Trophoblast cell (in vitro differentiated cells and primary cell): Measurements from ENCODE around the gene LRP1B.
A peak's percentile ranks its signal among the peaks of the same experiment; 100 is the strongest.
"Not testable (repeated sequence)": the region's sequence is repeated elsewhere in the genome, so short reads cannot be mapped to it uniquely, and the experiment has no call there.

Experiments used
- DNase-seq, 2 donors: peaks; one replicate each; pipeline ENCODE4 v3.0.0-alpha.2; 2016
- H2AFZ ChIP-seq: 2 replicates; pipeline ENCODE4 v1.6.1; 2013; ENCODE audit warnings: low read length, moderate library complexity, mild to moderate bottlenecking; ENCODE audit not compliant: insufficient read depth, poor library complexity
- H2AK5ac ChIP-seq: 2 replicates; pipeline ENCODE4 v1.6.1; 2013; ENCODE audit warnings: mild to moderate bottlenecking, low read length
- H2BK120ac ChIP-seq: 2 replicates; pipeline ENCODE4 v1.6.1; 2013; ENCODE audit warnings: low read length, mild to moderate bottlenecking, moderate library complexity; ENCODE audit not compliant: insufficient read depth, poor library complexity
- H2BK12ac ChIP-seq: 2 replicates; pipeline ENCODE4 v1.6.1; 2013; ENCODE audit warnings: mild to moderate bottlenecking, low read length, moderate library complexity
- H2BK5ac ChIP-seq: 2 replicates; pipeline ENCODE4 v1.6.1; 2013; ENCODE audit warnings: low read length, low read depth, moderate library complexity, mild to moderate bottlenecking; ENCODE audit not compliant: poor library complexity
- H3K14ac ChIP-seq: 2 replicates; pipeline ENCODE4 v1.6.1; 2013; ENCODE audit warnings: mild to moderate bottlenecking, low read length
- H3K18ac ChIP-seq: 2 replicates; pipeline ENCODE4 v1.6.1; 2013; ENCODE audit warnings: mild to moderate bottlenecking, low read length
- H3K23ac ChIP-seq: 2 replicates; pipeline ENCODE4 v1.6.1; 2013; ENCODE audit warnings: low read length
- H3K27ac ChIP-seq: 2 replicates; pipeline ENCODE4 v1.5.1; 2013; ENCODE audit warnings: low read depth, mild to moderate bottlenecking, inconsistent platforms, low read length, moderate library complexity
- H3K27me3 ChIP-seq: 2 replicates; pipeline ENCODE4 v1.6.1; 2013; ENCODE audit warnings: inconsistent platforms, mild to moderate bottlenecking, low read length, moderate library complexity; ENCODE audit not compliant: insufficient read depth
- H3K36me3 ChIP-seq, 2 experiments: 1 replicate in 1 of 2; 2 replicates in 1 of 2; pipeline ENCODE4 v1.6.1; 2013; ENCODE audit warnings: low read length in 2 of 2, mild to moderate bottlenecking in 2 of 2, moderate library complexity in 1 of 2; ENCODE audit not compliant: insufficient read depth in 2 of 2, control insufficient read depth in 1 of 2
- H3K4ac ChIP-seq: 2 replicates; pipeline ENCODE4 v1.6.1; 2013; ENCODE audit warnings: low read depth, mild to moderate bottlenecking, low read length, moderate library complexity
- H3K4me1 ChIP-seq, 2 experiments: 1 replicate in 1 of 2; 2 replicates in 1 of 2; pipeline ENCODE4 v1.6.1; 2013; ENCODE audit warnings: low read length in 2 of 2, mild to moderate bottlenecking in 2 of 2, moderate library complexity in 1 of 2; ENCODE audit not compliant: insufficient read depth in 2 of 2, control insufficient read depth in 1 of 2
- H3K4me2 ChIP-seq: 2 replicates; pipeline ENCODE4 v1.6.1; 2013; ENCODE audit warnings: inconsistent platforms, mild to moderate bottlenecking, low read length, moderate library complexity
- H3K4me3 ChIP-seq: 2 replicates; pipeline ENCODE4 v1.5.1; 2013; ENCODE audit warnings: mild to moderate bottlenecking, low read depth, low read length, inconsistent platforms
- H3K79me1 ChIP-seq: one replicate; pipeline ENCODE4 v1.6.1; 2013; ENCODE audit warnings: low read length
- H3K79me2 ChIP-seq: 2 replicates; pipeline ENCODE4 v1.6.1; 2013; ENCODE audit warnings: low read length, mild to moderate bottlenecking; ENCODE audit not compliant: control insufficient read depth, insufficient read depth, poor library complexity
- H3K9ac ChIP-seq: 2 replicates; pipeline ENCODE4 v1.6.1; 2013; ENCODE audit warnings: mild to moderate bottlenecking, low read length
- H3K9me3 ChIP-seq: 2 replicates; pipeline ENCODE4 v1.6.1; 2013; ENCODE audit warnings: low read depth, mild to moderate bottlenecking, control low read depth, inconsistent platforms, low read length; ENCODE audit not compliant: insufficient read depth
- H4K12ac ChIP-seq: 2 replicates; pipeline ENCODE4 v1.6.1; 2013; ENCODE audit warnings: low read depth, mild to moderate bottlenecking, low read length, moderate library complexity
- H4K8ac ChIP-seq: 2 replicates; pipeline ENCODE4 v1.6.1; 2013; ENCODE audit warnings: low read depth, mild to moderate bottlenecking, low read length, moderate library complexity
- H4K91ac ChIP-seq: one replicate; pipeline ENCODE4 v1.6.1; 2013; ENCODE audit warnings: low read depth, mild to moderate bottlenecking, low read length, moderate library complexity
- WGBS: extraction: QIAGEN DNeasy Blood & Tissue Kit; methylation state at CpG from one replicate; pipeline ENCODE4 v1.1.7; 2013; ENCODE audit warnings: missing lambda C conversion rate; ENCODE audit not compliant: insufficient read length, insufficient coverage; ENCODE audit errors: extremely low coverage; 5-methylcytosine and 5-hydroxymethylcytosine counted together

LRP1B gene

DNA sequence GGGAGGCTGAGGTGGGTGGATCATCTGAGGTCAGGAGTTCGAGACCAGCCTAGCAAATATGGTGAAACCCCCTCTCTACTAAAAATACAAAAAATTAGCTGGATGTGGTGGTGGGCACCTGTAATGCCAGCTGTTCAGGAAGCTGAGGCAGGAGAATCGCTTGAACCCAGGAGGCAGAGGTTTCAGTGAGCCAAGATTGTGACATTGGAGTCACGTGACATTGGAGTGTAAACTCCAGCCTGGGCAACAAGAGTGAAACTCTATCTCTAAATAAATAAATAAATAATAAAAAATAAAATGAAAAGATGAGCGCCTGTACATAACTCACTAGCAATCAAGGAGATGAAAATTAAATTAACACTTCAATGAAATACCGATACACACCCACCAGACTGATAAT, 1853.5 kb downstream of the LRP1B start:
- not testable (repeated sequence) for H3K9ac ChIP-seq, H3K18ac ChIP-seq, H4K12ac ChIP-seq, H2BK120ac ChIP-seq, H3K9me3 ChIP-seq, H3K14ac ChIP-seq, H3K79me2 ChIP-seq, H4K8ac ChIP-seq, H3K4me2 ChIP-seq, H3K4me3 ChIP-seq, H2BK12ac ChIP-seq, H3K4me1 ChIP-seq, H2AFZ ChIP-seq, DNase-seq, H3K4ac ChIP-seq, H3K79me1 ChIP-seq, H3K23ac ChIP-seq, H3K27ac ChIP-seq, H4K91ac ChIP-seq, H2BK5ac ChIP-seq, H3K36me3 ChIP-seq, H3K27me3 ChIP-seq, H2AK5ac ChIP-seq
- WGBS = no CpG with 5 or more reads among the region's 5 CpGs

DNA sequence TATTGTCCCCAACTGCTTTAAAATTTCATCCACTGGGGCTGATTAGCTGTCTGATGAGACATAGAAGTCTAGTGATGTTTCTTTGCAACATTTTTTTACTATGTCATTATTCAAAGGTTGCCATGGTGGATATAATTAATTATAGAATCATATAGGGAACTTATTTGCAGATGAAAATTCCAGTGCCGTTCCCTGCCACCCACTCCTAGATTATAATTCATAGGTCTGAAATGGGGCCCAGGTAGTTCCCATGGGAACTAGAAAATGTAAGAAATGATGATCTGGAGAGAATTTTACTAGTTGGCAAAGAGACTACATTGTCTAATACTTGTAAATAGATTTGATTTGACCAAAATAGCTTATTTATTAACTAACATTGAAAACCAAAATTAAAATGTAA, 1854.2 kb downstream of the LRP1B start:
- Histone ChIP-seq H3K14ac (no peak overlapping the region), H3K79me1 (no peaks in the 10 kb centered on the region), H3K4me1 (no peaks in the 10 kb centered on the region), H3K27me3 (no peaks in the 10 kb centered on the region), H3K9me3 (no peaks in the 10 kb centered on the region), H2AK5ac (no peak overlapping the region), H2BK5ac (no peak overlapping the region), H3K4ac (no peak overlapping the region), H3K79me2 (no peaks in the 10 kb centered on the region), H4K12ac (no peak overlapping the region), H3K18ac (no peak overlapping the region), H3K36me3 (no peaks in the 10 kb centered on the region), H4K91ac (no peak overlapping the region), H3K9ac (no peak overlapping the region), H2BK12ac (no peak overlapping the region), H3K23ac (no peak overlapping the region), H3K4me3 (no peak overlapping the region), H3K4me2 (no peak overlapping the region), H2BK120ac (no peak overlapping the region), H4K8ac (no peak overlapping the region), H3K27ac (no peak overlapping the region), H2AFZ (no peak overlapping the region)
- no peak for DNase-seq
- no CpG with 5 or more reads among the region's 1 CpG for WGBS

DNA sequence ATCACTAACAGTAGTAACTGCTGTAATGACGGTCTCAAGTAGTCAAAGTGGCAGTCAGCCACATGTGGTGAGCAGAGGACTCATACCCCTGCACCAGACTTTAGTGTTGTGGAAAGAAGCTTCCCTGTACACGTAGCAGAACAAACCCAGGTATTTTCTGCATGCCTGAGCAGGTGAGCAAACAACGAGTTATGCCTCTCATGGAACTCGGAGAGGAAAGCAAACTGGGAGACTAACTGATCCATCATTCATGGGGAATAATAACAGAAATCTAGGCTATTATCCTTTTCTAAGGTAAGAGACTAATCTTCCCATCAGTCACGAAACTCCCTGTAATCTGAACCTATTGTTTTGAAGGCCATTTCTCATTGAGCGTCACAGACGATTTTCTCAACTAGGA, 1855.4 kb downstream of the LRP1B start:
- H3K23ac ChIP-seq = no peak overlapping the region
- no peaks in the 10 kb centered on the region for H3K36me3 ChIP-seq
- no peak overlapping the region for H3K4ac ChIP-seq
- H3K4me2 ChIP-seq = no peak overlapping the region
- H4K12ac ChIP-seq = no peak overlapping the region
- H2AK5ac ChIP-seq = no peak overlapping the region
- H3K4me3 ChIP-seq = no peak overlapping the region
- H3K14ac ChIP-seq = no peak overlapping the region
- H2AFZ ChIP-seq = no peak overlapping the region
- H3K79me1 ChIP-seq = no peaks in the 10 kb centered on the region
- no peaks in the 10 kb centered on the region for H3K9me3 ChIP-seq
- no peak overlapping the region for H3K18ac ChIP-seq
- H3K4me1 ChIP-seq = no peaks in the 10 kb centered on the region
- no peak overlapping the region for H4K91ac ChIP-seq
- no CpG with 5 or more reads among the region's 7 CpGs for WGBS
- no peak overlapping the region for H2BK5ac ChIP-seq
- H3K27me3 ChIP-seq = no peaks in the 10 kb centered on the region
- no peak overlapping the region for H2BK12ac ChIP-seq
- H3K9ac ChIP-seq = no peak overlapping the region
- H3K27ac ChIP-seq = no peak overlapping the region
- no peak overlapping the region for H2BK120ac ChIP-seq
- DNase-seq = peak in 1 of 2 donors; percentile 3
- H4K8ac ChIP-seq = no peak overlapping the region
- no peaks in the 10 kb centered on the region for H3K79me2 ChIP-seq

DNA sequence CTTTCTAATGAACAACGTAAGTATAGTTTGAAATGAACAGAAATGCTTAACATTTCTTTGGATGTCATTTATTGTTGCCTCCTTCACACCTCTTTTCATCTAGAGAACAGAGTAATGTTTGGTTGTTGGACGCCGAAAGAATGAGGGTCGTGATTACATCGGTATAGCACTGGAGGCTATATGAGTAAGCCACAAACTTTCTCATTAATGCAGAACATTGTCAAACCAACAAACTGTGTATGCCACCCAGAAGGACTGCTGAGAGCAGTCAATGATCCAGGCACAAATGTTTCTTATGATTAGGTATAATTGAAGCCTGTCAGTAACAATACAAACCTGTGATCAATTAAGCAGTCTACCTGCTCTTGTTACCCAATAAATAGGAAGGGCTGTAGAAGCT, 1855.9 kb downstream of the LRP1B start:
- no peak overlapping the region for H4K91ac ChIP-seq
- no peaks in the 10 kb centered on the region for H3K27me3 ChIP-seq
- no peak overlapping the region for H3K4ac ChIP-seq
- H3K36me3 ChIP-seq = no peaks in the 10 kb centered on the region
- H2AFZ ChIP-seq = no peak overlapping the region
- peak; percentile 14 to 57 for DNase-seq
- H3K27ac ChIP-seq = no peak overlapping the region
- no peak overlapping the region for H2AK5ac ChIP-seq
- H3K18ac ChIP-seq = no peak overlapping the region
- no peaks in the 10 kb centered on the region for H3K4me1 ChIP-seq
- no CpG with 5 or more reads among the region's 5 CpGs for WGBS
- H3K23ac ChIP-seq = no peak overlapping the region
- no peak overlapping the region for H2BK12ac ChIP-seq
- H2BK120ac ChIP-seq = no peak overlapping the region
- H3K4me2 ChIP-seq = no peak overlapping the region
- no peak overlapping the region for H4K12ac ChIP-seq
- no peak overlapping the region for H3K4me3 ChIP-seq
- no peak overlapping the region for H4K8ac ChIP-seq
- no peak overlapping the region for H2BK5ac ChIP-seq
- no peak overlapping the region for H3K14ac ChIP-seq
- no peaks in the 10 kb centered on the region for H3K79me2 ChIP-seq
- H3K79me1 ChIP-seq = no peaks in the 10 kb centered on the region
- no peak overlapping the region for H3K9ac ChIP-seq
- H3K9me3 ChIP-seq = no peaks in the 10 kb centered on the region
